ENCODE data around the gene ELP4. TPM values are rescaled to one million over a fixed set of nuclear protein-coding genes. Genes with fewer than 3 reads are reported as not detected.

ELP4 gene
- total RNA-seq, 1 donor from 2014 or later: 8.6 TPM

- Mint-ChIP-seq H3K4me1 (ENCODE audit: low read depth) (peaks cover 18% of the 10 kb centered on the region), H3K36me3 (ENCODE audit: low read depth) (peaks cover under 1% of the 10 kb centered on the region), H3K27ac (ENCODE audit: unreplicated experiment) (no peak overlapping the region), H3K27me3 (ENCODE audit: low read depth) (peaks cover 72% of the 10 kb centered on the region), H3K9me3 (ENCODE audit: low read depth) (no peaks in the 10 kb centered on the region), H3K4me3 (ENCODE audit: unreplicated experiment) (no peak overlapping the region)
- TF ChIP-seq CTCF (IDR thresholded peaks at IDR 0.05): no peak
- no peak for DNase-seq (ENCODE audit: low spot score)
Measured at GRCh38 chr11:31817621-31818424, 308.3 kb downstream of the ELP4 start.

- no peak for DNase-seq (ENCODE audit: low spot score)
- H3K27ac Mint-ChIP-seq (ENCODE audit: unreplicated experiment): no peak overlapping the region
- TF ChIP-seq CTCF (IDR thresholded peaks at IDR 0.05): no peak
- peaks cover 76% of the 10 kb centered on the region for H3K27me3 Mint-ChIP-seq (ENCODE audit: low read depth)
- H3K4me3 Mint-ChIP-seq (ENCODE audit: unreplicated experiment): no peak overlapping the region
- H3K9me3 Mint-ChIP-seq (ENCODE audit: low read depth): no peaks in the 10 kb centered on the region
- peaks cover 18% of the 10 kb centered on the region for H3K4me1 Mint-ChIP-seq (ENCODE audit: low read depth)
- peaks cover 4% of the 10 kb centered on the region for H3K36me3 Mint-ChIP-seq (ENCODE audit: low read depth)
Measured at GRCh38 chr11:31818425-31818755, 308.8 kb downstream of the ELP4 start.

- Mint-ChIP-seq H3K27ac (ENCODE audit: unreplicated experiment) (no peak overlapping the region), H3K4me1 (ENCODE audit: low read depth) (peaks cover 18% of the 10 kb centered on the region), H3K36me3 (ENCODE audit: low read depth) (peaks cover 4% of the 10 kb centered on the region), H3K27me3 (ENCODE audit: low read depth) (peaks cover 77% of the 10 kb centered on the region), H3K4me3 (ENCODE audit: unreplicated experiment) (no peak overlapping the region), H3K9me3 (ENCODE audit: low read depth) (no peaks in the 10 kb centered on the region)
- TF ChIP-seq CTCF (IDR thresholded peaks at IDR 0.05): no peak
- no peak for DNase-seq (ENCODE audit: low spot score)
Measured at GRCh38 chr11:31818874-31819331, 309.3 kb downstream of the ELP4 start.

GRCh38 chr11:31819621-31820437 is 310.3 kb downstream of the ELP4 start:
- peaks cover 4% of the 10 kb centered on the region for H3K36me3 Mint-ChIP-seq (ENCODE audit: low read depth)
- no peak for DNase-seq (ENCODE audit: low spot score)
- H3K9me3 Mint-ChIP-seq (ENCODE audit: low read depth): no peaks in the 10 kb centered on the region
- peaks cover 17% of the 10 kb centered on the region for H3K4me1 Mint-ChIP-seq (ENCODE audit: low read depth)
- no peak for TF ChIP-seq CTCF (IDR thresholded peaks at IDR 0.05)
- H3K4me3 Mint-ChIP-seq (ENCODE audit: unreplicated experiment): no peak overlapping the region
- H3K27me3 Mint-ChIP-seq (ENCODE audit: low read depth): peaks cover 79% of the 10 kb centered on the region
- no peak overlapping the region for H3K27ac Mint-ChIP-seq (ENCODE audit: unreplicated experiment)

GRCh38 chr11:31820438-31820818 is 310.9 kb downstream of the ELP4 start:
- no peak overlapping the region for H3K4me3 Mint-ChIP-seq (ENCODE audit: unreplicated experiment)
- DNase-seq (ENCODE audit: low spot score): no peak
- peaks cover 79% of the 10 kb centered on the region for H3K27me3 Mint-ChIP-seq (ENCODE audit: low read depth)
- peaks cover 16% of the 10 kb centered on the region for H3K4me1 Mint-ChIP-seq (ENCODE audit: low read depth)
- H3K36me3 Mint-ChIP-seq (ENCODE audit: low read depth): peaks cover 4% of the 10 kb centered on the region
- H3K9me3 Mint-ChIP-seq (ENCODE audit: low read depth): no peaks in the 10 kb centered on the region
- TF ChIP-seq CTCF (IDR thresholded peaks at IDR 0.05): no peak
- H3K27ac Mint-ChIP-seq (ENCODE audit: unreplicated experiment): no peak overlapping the region
